G401.6 (cell line): Measurements from ENCODE around the gene NAXE.
"Not testable (repeated sequence)": the region's sequence is repeated elsewhere in the genome, so short reads cannot be mapped to it uniquely, and the experiment has no call there.

Experiments used
- FAIRE-seq: peaks from 2 replicates; lab custom pipeline; 2012; peaks lifted over from hg19 to GRCh38; lab: Jason Lieb, UNC

Gene NAXE

GRCh38 chr1:156623946-156624813, 32.6 kb downstream of the NAXE start:
- FAIRE-seq, result no peak

- FAIRE-seq, result no peak
These were observed 33.3 kb downstream of the NAXE start for GRCh38 chr1:156624814-156625435.

- FAIRE-seq, result no peak
These were observed 34.0 kb downstream of the NAXE start for GRCh38 chr1:156625436-156626078.

GRCh38 chr1:156626079-156626438, 34.5 kb downstream of the NAXE start:
- no peak for FAIRE-seq

- FAIRE-seq, result peak; percentile 72
These were observed 35.8 kb downstream of the NAXE start for GRCh38 chr1:156627313-156627880.

- no peak for FAIRE-seq
These were observed 38.4 kb downstream of the NAXE start for GRCh38 chr1:156629823-156630449.

- FAIRE-seq, result not testable (repeated sequence)
These were observed 39.6 kb downstream of the NAXE start for GRCh38 chr1:156631152-156631551.

GRCh38 chr1:156632355-156632754, 40.8 kb downstream of the NAXE start:
- FAIRE-seq, result no peak

GRCh38 chr1:156638189-156638985, 46.8 kb downstream of the NAXE start:
- FAIRE-seq, result no peak

GRCh38 chr1:156639601-156640101, 48.1 kb downstream of the NAXE start:
- FAIRE-seq, result no peak

GRCh38 chr1:156640842-156641706, 49.5 kb downstream of the NAXE start:
- FAIRE-seq, result no peak

- FAIRE-seq, result no peak
These were observed 50.2 kb downstream of the NAXE start, which contains the start of gene BCAN for GRCh38 chr1:156641761-156642264. BCAN (plus strand) TSS chr1:156642117; CDS start chr1:156646055, 3,938 bp downstream.

GRCh38 chr1:156642265-156643048, 50.9 kb downstream of the NAXE start:
- no peak for FAIRE-seq

- FAIRE-seq, result no peak
These were observed 51.6 kb downstream of the NAXE start for GRCh38 chr1:156643049-156643777.

GRCh38 chr1:156643778-156644092, 52.2 kb downstream of the NAXE start:
- FAIRE-seq, result no peak
